Esophagus muscularis mucosa (tissue), 4 donors: ENCODE results near the gene CTU2. TPM values are rescaled to one million over a fixed set of nuclear protein-coding genes. Genes with fewer than 3 reads are reported as not detected.

Source experiments
- DNase-seq: peaks from one replicate; pipeline ENCODE4 v3.0.0-alpha.2; 2017; ENCODE audit errors: extremely low spot score
- H3K27ac ChIP-seq, 4 donors: fragments of 200-600 bp; sonication (generic); replicated peaks in 1 of 4; 1 replicate in 3 of 4; 2 replicates in 1 of 4; pipeline ENCODE4 v1.5.1; 2016 to 2019; ENCODE audit warnings: mild to moderate bottlenecking in 1 of 4
- H3K27me3 ChIP-seq, 4 donors: fragments of 200-600 bp; sonication (generic); one replicate each; pipeline versions ENCODE4 v1.5.1 to v1.6.0; 2016 to 2019
- H3K36me3 ChIP-seq, 4 donors: fragments of 200-600 bp; sonication (generic); one replicate each; pipeline ENCODE4 v1.5.1; 2016 to 2019
- H3K4me1 ChIP-seq, 4 donors: fragments of 200-600 bp; sonication (generic); one replicate each; pipeline ENCODE4 v1.5.1; 2016 to 2019
- H3K4me3 ChIP-seq, 4 donors: fragments of 200-600 bp; sonication (generic); 1 replicate in 2 of 4; 2 replicates in 2 of 4; pipeline ENCODE4 v1.5.1; 2016 to 2019; ENCODE audit warnings: mild to moderate bottlenecking in 4 of 4, moderate library complexity in 1 of 4
- H3K9me3 ChIP-seq, 4 donors: fragments of 200-600 bp; sonication (generic); 1 replicate in 3 of 4; 2 replicates in 1 of 4; pipeline ENCODE4 v1.5.1; 2016 to 2019
- EP300 ChIP-seq: sonication (generic); formaldehyde crosslinking; IDR thresholded peaks from one replicate; pipeline ENCODE4 v1.6.1; 2017; ENCODE audit warnings: antibody characterized with exemption
- POLR2A ChIP-seq: fragments of 450-650 bp; IDR thresholded peaks from one replicate; pipeline ENCODE4 v1.6.1; 2017; ENCODE audit warnings: antibody characterized with exemption, moderate library complexity, mild to moderate bottlenecking, low read depth
- POLR2AphosphoS5 ChIP-seq, 2 donors: sonication (generic); formaldehyde crosslinking; IDR thresholded peaks; one replicate each; pipeline ENCODE4 v1.6.1; 2017; ENCODE audit warnings: antibody characterized with exemption in 2 of 2
- WGBS: methylation state at CpG from one replicate; pipeline ENCODE4 v1.1.5; 2018; 5-methylcytosine and 5-hydroxymethylcytosine counted together
- intact Hi-C: fragments of 100-400 bp; cut with DNase I; formaldehyde crosslinking; loops from one replicate; pipeline ENCODE4 v1.15.1; 2023
- total RNA-seq, 4 donors: library from RNA; depleted of rRNA; stranded (reverse); fragments of >200 nt; gene quantifications; one replicate each; pipeline versions ENCODE4 v1.1.0 to v1.2.1, GENCODE V29; 2016
- TF ChIP-seq, protein P1 (sequence below), 3 experiments: fragments of 200-600 bp in 2 of 3; fragments of 450-650 bp in 1 of 3; sonication (generic) in 2 of 3; IDR thresholded peaks; one replicate each; pipeline ENCODE4 v1.5.1; 2017 to 2019; ENCODE audit warnings: antibody characterized with exemption in 3 of 3, mild to moderate bottlenecking in 2 of 3, moderate library complexity in 1 of 3

CTU2 gene
- total RNA-seq, 4 donors from 2014 or later: 8.9 to 14.7 (median 10.3) TPM

DNA sequence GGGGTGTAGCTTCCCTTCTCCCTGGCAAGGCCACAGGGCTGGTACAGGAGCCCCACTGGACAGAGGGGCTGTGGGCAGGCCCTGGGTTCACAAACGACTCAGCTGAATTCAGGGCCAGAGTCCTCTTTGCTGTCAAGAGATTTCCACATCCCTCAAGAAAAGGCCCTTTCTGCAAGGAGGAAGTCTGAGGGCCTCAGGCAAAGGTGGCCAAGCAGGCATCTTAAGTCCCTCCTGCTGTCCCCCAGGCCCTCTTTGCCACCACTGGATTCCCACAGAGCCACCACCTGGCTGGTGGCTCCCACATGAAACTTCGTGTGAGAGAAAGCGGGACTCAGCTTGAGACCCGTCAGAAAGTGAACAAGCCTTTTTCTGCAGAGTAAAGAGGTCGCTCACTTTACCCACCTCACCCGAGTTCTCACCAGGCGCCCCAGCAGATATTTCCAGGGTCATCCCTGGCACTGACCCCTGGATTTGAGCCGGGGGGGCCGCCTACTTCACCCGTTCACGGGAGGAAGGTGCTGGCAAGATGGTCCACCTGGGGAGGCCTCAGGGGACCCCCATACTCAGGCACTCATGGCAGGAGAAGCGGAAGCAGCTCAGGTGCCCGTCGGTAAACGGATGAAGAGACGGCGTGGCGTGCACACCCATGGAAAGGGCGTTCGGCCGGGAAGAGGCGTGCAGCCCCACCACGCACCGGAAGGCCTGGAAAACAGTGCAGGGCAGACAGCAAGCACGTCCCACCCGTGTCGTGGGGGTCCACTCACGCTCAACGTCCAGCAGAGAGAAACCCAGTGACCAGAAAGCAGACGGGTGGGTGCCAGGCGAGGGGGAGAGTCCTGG, 3.7 kb upstream of the CTU2 start:
- intact Hi-C loops: no loop called here
- peaks cover 54 to 72% (median 68%) of the 10 kb centered on the region in 4 donors for H3K4me1 ChIP-seq
- H3K36me3 ChIP-seq: peaks cover 11 to 54% (median 37%) of the 10 kb centered on the region in 4 donors
- 79% methylated on average over 15 of the region's 31 CpGs for WGBS
- TF ChIP-seq POLR2A (no peak), EP300 (no peak), POLR2AphosphoS5 (IDR thresholded peaks at IDR 0.05) (no peak)
- TF ChIP-seq, protein P1, sequence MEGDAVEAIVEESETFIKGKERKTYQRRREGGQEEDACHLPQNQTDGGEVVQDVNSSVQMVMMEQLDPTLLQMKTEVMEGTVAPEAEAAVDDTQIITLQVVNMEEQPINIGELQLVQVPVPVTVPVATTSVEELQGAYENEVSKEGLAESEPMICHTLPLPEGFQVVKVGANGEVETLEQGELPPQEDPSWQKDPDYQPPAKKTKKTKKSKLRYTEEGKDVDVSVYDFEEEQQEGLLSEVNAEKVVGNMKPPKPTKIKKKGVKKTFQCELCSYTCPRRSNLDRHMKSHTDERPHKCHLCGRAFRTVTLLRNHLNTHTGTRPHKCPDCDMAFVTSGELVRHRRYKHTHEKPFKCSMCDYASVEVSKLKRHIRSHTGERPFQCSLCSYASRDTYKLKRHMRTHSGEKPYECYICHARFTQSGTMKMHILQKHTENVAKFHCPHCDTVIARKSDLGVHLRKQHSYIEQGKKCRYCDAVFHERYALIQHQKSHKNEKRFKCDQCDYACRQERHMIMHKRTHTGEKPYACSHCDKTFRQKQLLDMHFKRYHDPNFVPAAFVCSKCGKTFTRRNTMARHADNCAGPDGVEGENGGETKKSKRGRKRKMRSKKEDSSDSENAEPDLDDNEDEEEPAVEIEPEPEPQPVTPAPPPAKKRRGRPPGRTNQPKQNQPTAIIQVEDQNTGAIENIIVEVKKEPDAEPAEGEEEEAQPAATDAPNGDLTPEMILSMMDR (IDR thresholded peaks at IDR 0.05): no peak
- H3K27me3 ChIP-seq: no peaks in the 10 kb centered on the region
- peak overlapping the region in 2 of 4 donors; percentile 4 for H3K4me3 ChIP-seq
- no peak for DNase-seq
- peak overlapping the region in 3 of 4 donors; percentile 46 to 66 (median 63) for H3K27ac ChIP-seq
- no peaks in the 10 kb centered on the region for H3K9me3 ChIP-seq

DNA sequence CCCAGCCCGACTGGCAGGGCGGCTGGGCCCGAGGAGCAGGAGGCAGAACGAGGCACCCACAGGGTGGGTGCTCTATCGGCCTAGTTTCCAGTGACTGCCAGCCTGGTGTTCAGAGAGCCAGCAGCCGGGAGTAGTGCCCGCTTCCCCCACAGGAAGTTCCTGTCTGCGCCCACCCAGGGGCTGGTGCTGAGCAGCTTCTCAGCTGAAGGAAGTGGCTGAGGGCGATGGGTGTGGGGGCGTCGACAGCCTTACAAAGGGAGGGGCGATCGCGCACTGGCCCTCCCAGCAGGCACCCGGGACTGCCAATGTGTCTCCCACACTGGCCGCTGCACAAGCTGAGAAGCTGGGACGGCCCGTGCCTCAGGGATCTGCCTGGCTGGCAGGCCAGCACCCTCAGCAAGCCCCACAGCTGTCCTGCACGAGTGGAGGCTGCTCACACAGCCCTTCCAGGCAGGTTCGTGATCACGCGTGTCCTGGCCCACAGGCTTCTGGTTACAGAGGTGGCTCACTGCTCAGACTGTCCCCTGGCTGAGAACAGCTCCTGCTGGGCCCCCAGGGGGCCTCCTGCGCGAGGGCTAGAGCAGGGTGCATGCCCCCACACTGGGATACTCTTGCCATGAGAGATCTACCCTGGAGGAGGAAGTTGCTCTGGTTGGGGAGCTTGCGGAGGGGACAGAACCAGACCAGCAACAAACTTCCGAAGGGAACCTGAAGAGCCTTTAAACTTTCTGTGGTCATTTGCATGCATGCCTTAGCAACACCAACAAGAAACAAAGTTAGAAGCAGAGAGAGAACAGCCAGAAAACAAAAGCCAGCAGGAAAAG, 2.6 kb upstream of the CTU2 start:
- Histone ChIP-seq H3K27ac (peak overlapping the region; percentile 43 to 94 (median 62)), H3K4me1 (peaks cover 54 to 80% (median 78%) of the 10 kb centered on the region in 4 donors), H3K4me3 (peak overlapping the region in 3 of 4 donors; percentile 4 to 27 (median 7)), H3K9me3 (no peaks in the 10 kb centered on the region), H3K27me3 (no peaks in the 10 kb centered on the region), H3K36me3 (peaks cover 0 to 43% (median 26%) of the 10 kb centered on the region in 4 donors)
- intact Hi-C loops: no loop called here
- no peak for TF ChIP-seq EP300
- TF ChIP-seq, protein P1 (IDR thresholded peaks at IDR 0.05): no peak
- WGBS: 70% methylated on average over 7 of the region's 26 CpGs
- DNase-seq: no peak

DNA sequence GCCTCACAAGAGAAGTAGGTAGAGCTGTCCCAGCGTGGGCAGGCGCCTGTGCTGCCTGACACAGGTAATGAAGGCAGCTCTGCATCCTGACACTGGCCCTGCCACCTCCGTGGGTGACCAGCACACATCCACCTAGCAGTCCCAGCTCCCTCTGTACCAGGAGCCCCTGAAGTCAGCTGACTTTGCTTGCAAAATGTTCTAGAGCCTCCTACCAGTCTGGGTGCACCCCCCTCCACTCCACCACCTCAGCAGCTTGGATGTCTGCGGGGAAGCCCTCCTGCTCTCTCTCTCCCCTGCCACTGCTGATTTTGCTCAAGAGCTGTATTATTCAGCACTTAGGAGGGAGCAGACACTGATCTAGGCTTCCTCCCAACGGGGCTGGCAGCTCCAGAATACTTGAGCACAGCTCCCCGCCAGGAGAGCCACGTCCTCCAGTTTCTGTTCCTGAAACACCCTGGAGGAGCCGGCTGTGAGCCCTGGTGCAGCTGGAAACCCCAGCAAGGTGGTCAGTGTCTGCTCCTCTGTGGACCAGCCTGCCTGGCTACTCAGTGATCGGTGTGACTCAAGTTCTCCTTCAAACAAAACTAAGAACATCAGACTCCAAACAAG, 1.1 kb upstream of the CTU2 start:
- Histone ChIP-seq H3K36me3 (peaks cover 0 to 35% (median 18%) of the 10 kb centered on the region in 4 donors), H3K4me1 (peaks cover 54 to 79% (median 73%) of the 10 kb centered on the region in 4 donors), H3K4me3 (peak overlapping the region; percentile 82 to 99 (median 92)), H3K27ac (peak overlapping the region; percentile 83 to 94 (median 88)), H3K9me3 (no peaks in the 10 kb centered on the region), H3K27me3 (no peaks in the 10 kb centered on the region)
- DNase-seq: no peak
- intact Hi-C loops: loop anchor here (5.0 kb wide), 1 partner anchor 43 kb away; the partner anchor contains the start of gene MVD
- TF ChIP-seq POLR2AphosphoS5 (IDR thresholded peaks at IDR 0.05) (no peak), POLR2A (no peak), EP300 (no peak)
- TF ChIP-seq, protein P1 (IDR thresholded peaks at IDR 0.05): no peak
- WGBS: 28% methylated on average over 9 of the region's 9 CpGs

DNA sequence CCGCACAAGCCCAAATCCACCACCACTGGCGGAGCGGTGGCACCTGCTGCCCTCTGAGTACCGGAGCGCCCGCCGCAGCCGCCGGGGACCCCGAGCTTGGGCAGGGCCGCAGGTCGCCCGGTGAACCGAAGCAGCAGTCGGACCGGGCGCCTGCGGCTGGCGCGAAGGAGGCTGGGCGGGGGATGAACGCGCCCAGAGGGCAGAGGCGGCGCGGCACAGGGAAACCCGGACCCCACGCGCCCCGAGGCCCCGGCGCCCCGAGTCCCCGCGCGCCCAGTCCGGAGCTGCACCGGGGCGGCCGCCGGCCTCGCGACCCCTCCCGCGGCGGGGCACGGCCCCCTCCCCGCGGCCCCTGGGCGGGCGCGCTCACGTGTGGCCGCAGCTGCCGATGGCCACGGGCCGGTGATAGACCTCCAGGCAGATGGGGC, 488 bp upstream of the CTU2 start:
- WGBS: 0% methylated on average over 14 of the region's 57 CpGs
- H3K27ac ChIP-seq: peak overlapping the region; percentile 83 to 94 (median 88)
- peaks cover 49 to 73% (median 68%) of the 10 kb centered on the region in 4 donors for H3K4me1 ChIP-seq
- peak overlapping the region; percentile 82 to 99 (median 92) for H3K4me3 ChIP-seq
- TF ChIP-seq POLR2AphosphoS5 (IDR thresholded peaks at IDR 0.05): no peak
- no peak for TF ChIP-seq EP300
- TF ChIP-seq POLR2A: no peak
- TF ChIP-seq, protein P1 (IDR thresholded peaks at IDR 0.05): no peak
- H3K27me3 ChIP-seq: no peaks in the 10 kb centered on the region
- no peaks in the 10 kb centered on the region for H3K9me3 ChIP-seq
- intact Hi-C loops: loop anchor here (5.0 kb wide), 1 partner anchor 44 kb away; the partner anchor contains the start of gene MVD
- DNase-seq: no peak
- peaks cover 0 to 29% (median 15%) of the 10 kb centered on the region in 4 donors for H3K36me3 ChIP-seq
